DMS153 treated with DMSO at 0.1 percent for 48 hours (cell line): ENCODE data around the gene RNASEL.
"Not testable (repeated sequence)": the region's sequence is repeated elsewhere in the genome, so short reads cannot be mapped to it uniquely, and the experiment has no call there.

Experiments used
- DNase-seq: peaks from one replicate; lab custom pipeline; 2025; ENCODE audit not compliant: unreplicated experiment; lab: John Stamatoyannopoulos, UW

Gene RNASEL

GRCh38 chr1:182567629-182568028, 21.4 kb downstream of the RNASEL start:
- DNase-seq = no peak

DNA sequence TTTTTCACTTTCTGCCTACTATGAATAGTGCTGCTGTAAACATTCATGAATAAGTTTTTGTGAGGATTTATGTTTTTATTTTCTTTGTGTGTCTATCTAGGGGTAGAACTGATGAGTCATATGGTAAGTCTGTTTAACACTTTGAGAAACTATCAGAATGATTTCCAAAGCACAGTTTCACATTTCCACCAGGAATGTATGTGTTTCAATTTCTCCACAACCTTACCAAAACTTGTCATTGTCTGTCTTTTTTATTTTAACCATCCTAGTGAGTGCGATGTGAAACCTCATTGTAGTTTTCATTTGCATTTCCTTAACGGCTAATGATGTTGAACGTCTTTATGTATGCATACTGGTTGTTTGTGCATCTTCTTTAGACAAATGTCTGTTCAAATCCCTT, 23.5 kb downstream of the RNASEL start:
- DNase-seq = no peak

GRCh38 chr1:182564406-182565004, 24.6 kb downstream of the RNASEL start:
- no peak for DNase-seq

DNA sequence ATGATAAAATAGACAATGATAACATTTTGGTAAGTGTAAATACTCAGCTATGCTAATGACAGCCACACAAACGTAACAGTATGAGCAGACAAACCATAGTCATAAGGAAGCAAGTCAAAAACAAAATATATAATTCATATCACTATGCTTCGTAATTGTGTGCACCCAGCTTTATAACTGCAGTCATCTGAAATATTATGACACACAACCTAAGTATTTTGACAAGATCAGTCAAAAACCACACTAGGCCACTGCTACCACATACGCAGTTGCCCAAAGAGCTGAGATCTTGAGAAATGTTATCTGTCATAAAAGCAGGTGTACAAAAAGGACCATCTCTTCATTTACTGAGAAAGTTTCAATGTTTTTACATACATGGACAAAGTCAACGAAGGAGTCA, 26.0 kb downstream of the RNASEL start:
- no peak for DNase-seq

DNA sequence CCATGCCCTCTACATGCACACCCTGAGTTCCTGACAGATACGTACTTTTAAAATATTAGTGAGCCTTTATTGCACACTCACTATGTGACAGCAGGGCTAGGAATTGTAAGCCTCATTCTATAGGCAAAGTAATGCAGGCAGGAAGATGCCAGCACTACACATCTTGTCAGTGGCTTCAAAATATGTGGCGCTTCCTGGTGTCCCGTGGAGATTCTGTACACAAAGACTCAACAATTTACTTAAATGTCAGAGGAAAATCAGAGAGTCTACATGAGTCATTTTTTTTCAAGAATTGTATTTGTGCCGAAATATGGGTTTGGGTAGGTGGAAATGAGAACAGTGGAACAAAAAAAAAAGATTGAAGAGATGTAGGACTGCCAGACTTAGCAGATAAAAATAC, 27.6 kb downstream of the RNASEL start:
- no peak for DNase-seq

DNA sequence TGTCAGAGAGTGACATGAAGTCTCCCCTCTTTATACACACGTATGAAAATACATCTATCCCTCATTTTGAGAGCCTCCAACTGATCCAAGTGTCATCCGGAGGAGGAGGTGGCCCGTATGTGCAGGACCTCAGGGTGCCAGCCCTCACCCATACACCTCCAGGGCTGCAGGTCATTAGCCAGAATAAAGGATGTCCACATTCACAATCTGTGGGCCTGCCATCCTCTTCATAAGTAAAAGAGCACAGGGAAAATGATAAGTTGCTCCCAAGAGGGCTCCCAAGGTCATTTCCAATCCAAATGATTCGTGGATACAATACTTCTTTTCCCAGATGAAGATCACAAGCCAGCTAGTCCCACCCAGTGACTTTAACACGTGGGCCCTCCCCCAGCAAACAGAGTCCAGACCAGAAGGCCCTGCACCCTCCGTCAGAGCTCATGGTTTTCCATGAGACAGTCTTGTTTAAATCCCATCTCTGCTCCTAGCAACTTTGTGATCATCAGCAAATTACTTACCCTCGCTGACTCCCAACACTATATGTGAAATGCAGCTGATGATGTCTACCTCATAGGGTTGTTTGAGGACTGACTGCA, 28.6 kb downstream of the RNASEL start:
- no peak for DNase-seq

DNA sequence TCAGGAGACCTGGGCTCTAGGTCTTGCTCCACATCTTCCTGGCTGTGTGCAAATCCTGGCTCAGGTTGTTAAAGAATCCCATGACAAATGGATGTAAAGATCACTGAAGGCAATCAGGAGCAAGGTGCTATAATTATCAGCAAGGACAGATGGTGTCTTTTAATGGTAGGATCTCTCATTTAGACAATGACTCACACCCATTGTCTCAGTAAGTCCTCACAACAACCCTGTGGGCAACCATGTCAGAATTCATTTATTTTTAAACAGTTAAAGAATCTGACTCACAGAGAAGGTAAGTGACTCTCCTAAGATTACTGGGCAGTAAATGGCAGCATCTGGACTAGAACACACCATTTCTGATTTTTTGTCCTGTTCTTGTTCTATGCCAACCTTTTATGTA, 32.8 kb downstream of the RNASEL start:
- DNase-seq = no peak

GRCh38 chr1:182555493-182555892, 33.6 kb downstream of the RNASEL start:
- no peak for DNase-seq

- no peak for DNase-seq
Observed at GRCh38 chr1:182552527-182552926, 36.5 kb downstream of the RNASEL start.

- DNase-seq = no peak
Observed at GRCh38 chr1:182549811-182550210, 39.2 kb downstream of the RNASEL start.

DNA sequence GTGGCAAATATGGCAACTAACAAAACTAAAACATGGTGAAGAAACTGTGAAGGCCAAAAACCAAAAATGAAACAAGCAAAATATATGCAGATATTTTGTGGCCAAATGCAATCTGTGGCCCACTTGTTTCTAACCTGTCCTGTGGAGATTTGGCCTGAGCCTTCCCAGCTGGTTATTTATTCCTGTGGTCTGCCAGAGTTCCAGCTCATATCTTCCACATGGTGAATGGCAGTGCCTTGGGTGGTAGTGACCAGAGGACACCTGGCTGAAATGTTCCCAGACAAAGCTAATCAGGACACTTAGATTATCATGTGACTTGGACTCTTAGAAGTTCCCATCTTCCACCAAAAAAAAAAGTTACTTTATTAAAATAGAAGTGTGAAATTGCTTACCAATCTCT, 39.7 kb downstream of the RNASEL start:
- DNase-seq = no peak

DNA sequence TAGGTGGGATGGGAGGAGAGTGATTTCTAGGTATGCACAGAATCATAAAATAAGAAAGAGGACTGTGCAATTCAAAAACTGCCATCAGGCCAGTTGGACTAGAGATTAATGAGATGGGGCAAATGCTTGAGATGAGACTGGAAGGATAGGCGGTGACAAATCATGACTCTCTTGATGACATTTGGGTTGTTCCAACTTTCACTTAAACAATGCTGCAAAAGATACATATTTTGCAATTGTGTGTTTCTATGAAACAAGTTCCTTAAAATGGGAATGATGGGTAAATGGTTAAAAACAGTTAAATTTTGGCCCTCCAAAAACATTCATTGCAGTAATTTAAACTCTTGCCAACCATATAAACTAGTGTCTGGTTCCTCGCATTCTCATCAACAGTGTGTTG, 55.2 kb downstream of the RNASEL start:
- no peak for DNase-seq

GRCh38 chr1:182528206-182528605, 60.9 kb downstream of the RNASEL start:
- DNase-seq = not testable (repeated sequence)

GRCh38 chr1:182527680-182528079, 61.4 kb downstream of the RNASEL start:
- DNase-seq = no peak

- no peak for DNase-seq
Observed at GRCh38 chr1:182525342-182525741, 63.7 kb downstream of the RNASEL start.
